HTR-8/SVneo (cell line): ENCODE data around the gene FSCB.
A peak's percentile ranks its signal among the peaks of the same experiment; 100 is the strongest.
"Not testable (repeated sequence)": the region's sequence is repeated elsewhere in the genome, so short reads cannot be mapped to it uniquely, and the experiment has no call there.

ENCODE experiments used
- DNase-seq: peaks from one replicate; pipeline ENCODE4 v3.0.0; 2011; ENCODE audit warnings: low spot score, mixed read lengths; ENCODE audit not compliant: insufficient read length
- FAIRE-seq: peaks from 2 replicates; lab custom pipeline; 2011; peaks lifted over from hg19 to GRCh38; lab: Jason Lieb, UNC

FSCB gene

GRCh38 chr14:44507183-44507582 is at the start of gene FSCB:
TSS of gene FSCB (minus strand) at chr14:44507283. CDS start at chr14:44506987, 296 bp downstream.
- FAIRE-seq (no peak), DNase-seq (no peak)

- FAIRE-seq (no peak), DNase-seq (no peak)
Observed at GRCh38 chr14:44531658-44532057, 24.6 kb upstream of the FSCB start.

- FAIRE-seq (no peak), DNase-seq (no peak)
Observed at GRCh38 chr14:44530475-44530874, 23.4 kb upstream of the FSCB start.

GRCh38 chr14:44529026-44529425 is 21.9 kb upstream of the FSCB start:
- DNase-seq (no peak), FAIRE-seq (no peak)

- DNase-seq: no peak
- FAIRE-seq: no peak
Observed at GRCh38 chr14:44528180-44528579, 21.1 kb upstream of the FSCB start.

GRCh38 chr14:44525237-44525636 is 18.2 kb upstream of the FSCB start:
- FAIRE-seq (no peak), DNase-seq (no peak)

GRCh38 chr14:44515668-44516067 is 8.6 kb upstream of the FSCB start:
- not testable (repeated sequence) for FAIRE-seq, DNase-seq

- no peak for FAIRE-seq
Observed at GRCh38 chr14:44508834-44509233, 1.8 kb upstream of the FSCB start.

GRCh38 chr14:44505588-44505987 is 1.5 kb downstream of the FSCB start:
- FAIRE-seq: no peak
- no peak for DNase-seq

More at GRCh38 chr14:44508834-44509233, 1.8 kb upstream of the FSCB start:
- no peak for DNase-seq

- FAIRE-seq: no peak
- no peak for DNase-seq
Observed at GRCh38 chr14:44497148-44497547, 9.9 kb downstream of the FSCB start.

- DNase-seq (no peak), FAIRE-seq (no peak)
Observed at GRCh38 chr14:44494137-44494536, 12.9 kb downstream of the FSCB start.

- no peak for FAIRE-seq
Observed at GRCh38 chr14:44490966-44491365, 16.1 kb downstream of the FSCB start.

GRCh38 chr14:44477953-44478352 is 29.1 kb downstream of the FSCB start:
- DNase-seq: peak; percentile 3
- no peak for FAIRE-seq

More at GRCh38 chr14:44490966-44491365, 16.1 kb downstream of the FSCB start:
- DNase-seq: no peak

GRCh38 chr14:44468771-44469170 is 38.3 kb downstream of the FSCB start:
- FAIRE-seq (no peak), DNase-seq (no peak)

- DNase-seq: no peak
- FAIRE-seq: no peak
Observed at GRCh38 chr14:44463356-44464004, 43.6 kb downstream of the FSCB start.

- FAIRE-seq: no peak
- DNase-seq: no peak
Observed at GRCh38 chr14:44462381-44462780, 44.7 kb downstream of the FSCB start.

GRCh38 chr14:44461811-44462210 is 45.3 kb downstream of the FSCB start:
- FAIRE-seq (no peak), DNase-seq (no peak)
